SK-MEL-5 (cell line): ENCODE data around the gene PLXNA2. TPM values are rescaled to one million over a fixed set of nuclear protein-coding genes. Genes with fewer than 3 reads are reported as not detected.
A peak's percentile ranks its signal among the peaks of the same experiment; 100 is the strongest.

ENCODE experiments used
- DNase-seq: peaks from one replicate; pipeline ENCODE4 v3.0.0-alpha.2; 2016; ENCODE audit warnings: low read depth, low spot score
- in situ Hi-C: cut with HindIII; loops from 2 replicates; pipeline ENCODE4 v1.10.0; 2016; ENCODE audit warnings: low sequenced_read_pairs, high pct_unique_total_duplicates, low pct_unique_long_range_greater_than_20kb
- polyA plus RNA-seq, 2 experiments: library from polyadenylated mRNA; depleted of rRNA; stranded (reverse); fragments of >200 nt; gene quantifications; 2 replicates each; pipeline ENCODE4 v1.2.3, GENCODE V29; 2015
- total RNA-seq: library from RNA; depleted of rRNA; stranded (reverse); fragments of >200 nt; shearing (Covaris generic); gene quantifications from 2 replicates; pipeline ENCODE4 v1.2.3, GENCODE V29; 2014; rRNA removed

PLXNA2 gene, protein sequence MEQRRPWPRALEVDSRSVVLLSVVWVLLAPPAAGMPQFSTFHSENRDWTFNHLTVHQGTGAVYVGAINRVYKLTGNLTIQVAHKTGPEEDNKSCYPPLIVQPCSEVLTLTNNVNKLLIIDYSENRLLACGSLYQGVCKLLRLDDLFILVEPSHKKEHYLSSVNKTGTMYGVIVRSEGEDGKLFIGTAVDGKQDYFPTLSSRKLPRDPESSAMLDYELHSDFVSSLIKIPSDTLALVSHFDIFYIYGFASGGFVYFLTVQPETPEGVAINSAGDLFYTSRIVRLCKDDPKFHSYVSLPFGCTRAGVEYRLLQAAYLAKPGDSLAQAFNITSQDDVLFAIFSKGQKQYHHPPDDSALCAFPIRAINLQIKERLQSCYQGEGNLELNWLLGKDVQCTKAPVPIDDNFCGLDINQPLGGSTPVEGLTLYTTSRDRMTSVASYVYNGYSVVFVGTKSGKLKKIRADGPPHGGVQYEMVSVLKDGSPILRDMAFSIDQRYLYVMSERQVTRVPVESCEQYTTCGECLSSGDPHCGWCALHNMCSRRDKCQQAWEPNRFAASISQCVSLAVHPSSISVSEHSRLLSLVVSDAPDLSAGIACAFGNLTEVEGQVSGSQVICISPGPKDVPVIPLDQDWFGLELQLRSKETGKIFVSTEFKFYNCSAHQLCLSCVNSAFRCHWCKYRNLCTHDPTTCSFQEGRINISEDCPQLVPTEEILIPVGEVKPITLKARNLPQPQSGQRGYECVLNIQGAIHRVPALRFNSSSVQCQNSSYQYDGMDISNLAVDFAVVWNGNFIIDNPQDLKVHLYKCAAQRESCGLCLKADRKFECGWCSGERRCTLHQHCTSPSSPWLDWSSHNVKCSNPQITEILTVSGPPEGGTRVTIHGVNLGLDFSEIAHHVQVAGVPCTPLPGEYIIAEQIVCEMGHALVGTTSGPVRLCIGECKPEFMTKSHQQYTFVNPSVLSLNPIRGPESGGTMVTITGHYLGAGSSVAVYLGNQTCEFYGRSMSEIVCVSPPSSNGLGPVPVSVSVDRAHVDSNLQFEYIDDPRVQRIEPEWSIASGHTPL (N-terminal part only)
- total RNA-seq, result 0.34 and 0.53 TPM in 2 replicates
- 1.3 and 3.1 TPM in 2 replicates for polyA plus RNA-seq (2015; cell fraction: cytosol; rRNA removed)
- polyA plus RNA-seq (2015; cell fraction: nucleus; rRNA removed), result 1.8 and 4.8 TPM in 2 replicates

DNA sequence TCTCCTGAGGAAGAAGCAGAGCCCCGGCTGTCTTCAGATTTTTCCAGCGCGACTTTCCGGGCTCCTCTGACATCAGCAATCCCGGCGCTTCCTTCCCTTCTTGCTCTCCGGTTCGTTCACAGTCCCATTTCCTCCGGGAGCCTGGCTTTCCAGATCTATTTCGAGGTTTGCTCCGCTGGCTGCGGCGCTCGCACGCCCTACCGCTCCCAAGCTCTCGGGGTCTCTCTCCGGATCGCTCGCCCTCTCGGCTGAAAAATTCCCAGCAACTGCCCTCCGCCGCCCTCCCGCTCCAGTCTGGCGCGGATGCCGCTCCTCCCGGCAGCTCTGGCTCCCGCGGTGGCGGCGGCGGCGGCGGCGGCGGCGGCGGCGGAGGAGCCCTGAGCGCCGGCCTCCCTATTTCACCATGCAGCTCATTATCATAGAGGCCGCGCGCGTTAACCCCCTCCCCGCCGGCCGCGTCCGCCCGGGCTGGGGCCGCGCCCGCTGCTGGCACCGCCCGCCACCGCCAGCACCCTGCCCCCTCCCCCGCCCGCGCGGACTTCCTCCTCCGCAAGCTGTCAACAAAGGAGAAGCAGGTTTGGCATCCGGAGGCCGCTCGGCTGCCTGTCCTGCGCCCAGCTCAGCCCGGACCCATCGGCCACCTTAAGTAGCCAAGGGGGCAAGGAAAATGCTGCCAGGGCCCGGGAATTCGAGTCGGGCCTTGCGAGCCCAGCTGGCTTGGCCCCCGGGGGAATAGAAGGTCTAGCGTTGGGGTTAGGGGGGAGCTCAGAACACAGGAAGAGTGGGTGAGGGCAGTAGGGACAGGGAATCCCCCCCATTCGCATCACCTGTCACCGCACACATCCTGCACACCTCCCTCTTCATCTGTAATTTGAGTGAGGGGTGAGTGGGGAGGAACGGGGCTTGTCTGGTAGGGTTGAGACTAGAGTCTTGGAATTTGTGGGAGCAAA, at the start of gene PLXNA2:
Gene PLXNA2 (minus strand): TSS at position 418 of the 950 bp plus-strand sequence. CDS start 26,462 bp downstream, outside the sequence.
- in situ Hi-C loops, result loop anchor here (25.0 kb wide), 1 partner anchor 232 kb away; no protein-coding TSS in a partner anchor
- peak; percentile 66 for DNase-seq

DNA sequence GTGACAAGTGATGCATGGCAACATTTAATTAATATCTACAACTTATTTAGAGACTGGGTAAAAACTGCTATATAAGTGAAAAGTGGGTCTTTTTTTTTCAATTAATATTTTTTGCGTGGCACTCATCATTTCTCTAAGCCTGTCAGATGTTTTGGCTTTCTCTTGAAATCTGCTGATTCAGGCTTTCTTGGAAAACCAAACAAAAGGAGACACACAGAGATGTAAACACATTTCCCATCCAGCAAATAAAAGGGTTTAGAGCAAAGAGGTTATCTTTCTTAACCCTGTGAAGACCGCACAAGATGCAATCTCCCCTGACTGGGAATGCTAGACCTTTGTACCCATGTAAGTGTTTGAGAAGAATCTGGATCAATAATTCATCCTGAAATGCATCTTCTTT, 48.7 kb upstream of the PLXNA2 start:
- no peak for DNase-seq
- in situ Hi-C loops, result no loop called here

DNA sequence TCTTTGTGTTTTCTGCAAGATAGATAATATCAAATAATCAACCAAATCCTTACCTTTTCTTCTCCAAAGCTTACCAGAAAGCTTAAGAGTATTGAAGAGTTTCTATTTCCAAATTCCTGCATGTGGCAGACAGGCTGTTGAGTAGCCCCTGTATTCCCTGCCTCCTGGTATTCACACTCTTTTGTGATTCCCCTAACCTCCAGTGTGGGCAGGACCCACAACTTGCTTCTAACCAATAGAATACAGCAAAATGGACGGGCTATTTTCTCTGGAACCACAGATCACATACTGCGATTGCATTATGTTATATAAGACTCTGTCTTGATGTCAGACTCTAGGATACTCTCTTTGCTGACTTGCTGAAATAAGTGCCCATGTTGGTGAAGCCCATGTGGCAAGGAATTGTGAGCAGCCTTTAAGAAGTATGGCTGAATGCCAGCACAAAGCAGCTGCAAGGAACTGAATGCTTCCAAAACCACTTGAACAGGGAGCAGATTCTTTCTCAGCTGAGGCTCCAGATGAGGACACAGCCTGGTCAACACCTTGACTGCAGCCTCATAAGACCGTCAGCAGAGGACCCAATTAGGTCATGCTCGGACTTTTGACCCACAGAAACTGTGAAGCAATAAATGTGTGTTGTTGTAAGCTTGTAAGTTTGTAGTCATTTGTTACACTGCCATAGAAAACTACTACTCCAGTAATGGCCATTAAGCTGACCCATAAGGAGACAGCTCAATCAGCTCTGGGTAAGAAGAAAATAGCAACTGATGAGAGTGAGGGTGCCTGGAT, 47.9 kb upstream of the PLXNA2 start:
- no peak for DNase-seq
- in situ Hi-C loops, result no loop called here

DNA sequence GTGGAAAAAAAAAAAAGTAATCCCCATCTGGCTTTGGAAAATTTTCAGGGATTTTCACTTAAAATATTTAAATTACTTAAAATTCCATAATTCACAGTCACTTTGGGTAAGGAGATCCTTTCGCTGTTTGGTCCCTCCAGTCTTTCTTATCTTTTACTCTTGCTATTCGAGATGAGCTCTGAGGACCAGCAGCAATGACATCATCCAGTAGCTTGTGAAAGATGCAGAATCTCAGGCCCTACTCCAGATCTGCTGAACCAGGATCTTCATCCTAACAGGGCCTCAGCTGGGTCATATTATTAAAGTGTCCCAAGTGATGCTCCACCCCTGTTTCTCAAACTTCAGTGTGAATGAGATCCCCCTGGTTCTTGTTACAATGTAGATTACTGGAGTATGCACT, 46.9 kb upstream of the PLXNA2 start:
- in situ Hi-C loops, result no loop called here
- DNase-seq, result no peak

DNA sequence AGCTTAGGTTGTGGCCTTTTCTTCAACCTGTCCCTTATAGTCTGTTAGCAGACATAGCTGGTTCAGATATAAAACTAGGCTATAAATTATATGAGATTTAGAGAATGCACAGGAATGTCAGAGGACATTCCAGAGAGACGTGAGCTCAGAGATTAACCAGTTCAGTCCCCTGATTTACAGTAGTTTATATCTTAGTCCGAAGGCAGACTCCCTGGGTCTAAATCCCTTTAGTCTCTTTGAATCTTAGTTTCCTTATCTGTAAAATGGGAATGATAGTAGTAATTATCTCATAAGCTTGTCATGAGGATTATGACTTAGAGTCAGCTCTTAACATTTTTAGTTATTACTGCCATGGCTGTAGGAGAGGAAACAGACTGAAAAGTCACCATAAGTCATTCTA, 45.5 kb upstream of the PLXNA2 start:
- DNase-seq, result no peak
- in situ Hi-C loops, result no loop called here

DNA sequence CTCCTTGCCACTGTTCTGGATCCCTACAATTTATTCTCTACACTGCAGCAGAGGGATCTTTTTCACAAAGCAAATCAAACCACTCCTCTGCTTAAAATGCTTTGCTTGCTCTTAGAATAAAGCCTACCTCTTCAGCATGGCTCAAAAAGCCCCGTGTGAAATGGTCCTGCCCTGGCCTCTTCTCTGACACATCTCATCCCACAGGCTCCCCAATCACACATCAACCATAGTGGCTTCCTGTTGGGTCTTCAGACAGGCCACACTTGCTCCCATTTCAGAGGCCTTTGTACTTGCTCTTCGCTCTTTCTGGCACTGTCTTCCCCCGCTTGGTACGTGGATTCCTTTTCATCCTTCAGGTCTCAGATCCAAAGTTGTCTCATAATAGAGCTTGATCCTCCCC, 44.3 kb upstream of the PLXNA2 start:
- in situ Hi-C loops, result no loop called here

DNA sequence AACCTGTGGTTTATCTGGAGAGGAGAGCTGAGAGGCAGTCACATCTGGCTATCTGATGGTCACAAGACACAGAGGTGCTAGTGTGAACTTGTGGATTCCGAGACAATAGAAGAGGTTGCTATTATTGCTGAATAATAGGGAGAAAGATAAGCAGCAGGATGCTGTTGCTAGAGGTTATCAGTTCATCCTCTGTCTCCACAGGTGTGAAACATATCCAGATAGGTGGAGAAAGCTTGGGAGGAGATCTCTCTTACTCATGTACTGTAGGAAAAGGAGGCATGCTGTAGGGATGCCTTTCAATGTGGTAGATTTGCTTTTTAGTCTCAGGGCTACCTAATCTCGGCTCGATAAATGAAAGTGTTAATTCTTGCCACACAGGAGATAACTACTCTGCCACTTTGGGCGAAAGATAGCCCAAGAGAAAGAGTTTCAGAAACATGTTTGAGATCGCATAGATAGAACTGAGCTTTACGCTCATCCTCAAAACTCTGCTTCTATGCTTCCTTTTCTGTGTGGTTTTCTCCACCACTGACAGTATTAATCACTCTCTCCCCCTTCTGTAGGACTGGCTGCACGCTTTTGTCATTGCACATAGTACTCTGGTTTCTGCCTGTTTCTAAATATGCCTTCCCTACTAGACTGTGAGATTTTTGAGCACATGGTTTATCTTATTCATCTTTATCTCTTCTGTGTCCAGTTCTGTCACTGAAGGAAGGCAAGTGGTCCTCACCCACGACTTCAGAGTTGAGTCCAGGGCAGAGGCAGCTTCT, 36.7 kb upstream of the PLXNA2 start:
- in situ Hi-C loops, result no loop called here
- no peak for DNase-seq

More for the DNA sequence above, 44.3 kb upstream of the PLXNA2 start:
- no peak for DNase-seq

DNA sequence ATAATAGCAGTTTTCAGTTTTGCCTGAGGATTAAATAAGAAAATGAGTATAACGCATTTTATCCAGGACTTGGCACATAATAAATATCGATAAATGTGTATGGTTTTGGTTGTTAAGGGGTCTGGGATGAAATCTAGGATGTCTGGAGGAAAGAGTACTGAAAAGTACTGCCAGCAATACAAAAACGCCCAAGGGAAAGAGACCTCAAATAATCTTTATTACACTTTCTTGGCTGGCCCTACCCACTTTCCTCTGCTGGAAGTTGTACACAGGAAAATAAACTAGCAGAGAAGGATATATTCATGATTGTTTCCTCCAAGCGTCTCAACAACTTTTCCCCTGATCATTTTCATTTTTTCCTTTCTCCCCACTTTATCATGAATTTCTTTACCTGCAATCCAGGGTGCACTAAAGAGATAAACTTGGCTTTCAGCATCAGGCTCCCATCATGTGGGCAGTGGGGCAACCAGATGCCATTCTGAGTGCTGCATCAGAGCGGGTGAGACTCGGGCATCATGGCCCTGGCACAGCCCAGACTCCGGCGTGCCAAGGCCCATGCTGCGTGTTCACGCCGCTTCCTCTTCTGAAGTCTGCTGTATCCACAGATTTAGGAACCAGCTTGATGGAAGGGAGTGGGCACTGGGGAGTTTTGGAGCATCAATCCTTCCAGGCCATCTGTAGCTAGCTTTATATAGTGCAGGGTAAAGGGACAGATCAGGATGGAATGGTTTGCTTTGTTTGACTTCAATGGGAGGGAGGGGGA, 35.8 kb upstream of the PLXNA2 start:
- DNase-seq, result no peak
- in situ Hi-C loops, result no loop called here

DNA sequence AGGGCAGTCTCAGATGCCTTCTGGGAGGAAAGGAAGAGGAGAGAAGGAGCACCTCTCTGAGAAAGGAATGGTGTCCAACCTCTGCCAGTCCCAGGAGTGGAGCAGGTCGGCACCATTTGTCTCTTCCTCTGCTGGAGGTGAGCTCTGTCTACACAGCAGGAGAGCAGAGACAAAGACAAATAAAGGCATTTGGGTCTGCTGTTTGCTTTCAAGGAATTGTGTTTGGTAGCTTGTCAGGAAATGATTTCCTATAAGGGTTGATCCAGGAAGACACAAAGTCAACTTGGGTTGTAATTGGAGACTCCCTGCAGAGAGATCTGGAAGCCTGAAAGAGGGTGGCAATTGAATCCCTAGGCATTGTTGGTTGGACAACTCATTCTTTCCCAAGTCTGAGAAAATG, 34.5 kb upstream of the PLXNA2 start:
- DNase-seq, result no peak
- in situ Hi-C loops, result no loop called here

DNA sequence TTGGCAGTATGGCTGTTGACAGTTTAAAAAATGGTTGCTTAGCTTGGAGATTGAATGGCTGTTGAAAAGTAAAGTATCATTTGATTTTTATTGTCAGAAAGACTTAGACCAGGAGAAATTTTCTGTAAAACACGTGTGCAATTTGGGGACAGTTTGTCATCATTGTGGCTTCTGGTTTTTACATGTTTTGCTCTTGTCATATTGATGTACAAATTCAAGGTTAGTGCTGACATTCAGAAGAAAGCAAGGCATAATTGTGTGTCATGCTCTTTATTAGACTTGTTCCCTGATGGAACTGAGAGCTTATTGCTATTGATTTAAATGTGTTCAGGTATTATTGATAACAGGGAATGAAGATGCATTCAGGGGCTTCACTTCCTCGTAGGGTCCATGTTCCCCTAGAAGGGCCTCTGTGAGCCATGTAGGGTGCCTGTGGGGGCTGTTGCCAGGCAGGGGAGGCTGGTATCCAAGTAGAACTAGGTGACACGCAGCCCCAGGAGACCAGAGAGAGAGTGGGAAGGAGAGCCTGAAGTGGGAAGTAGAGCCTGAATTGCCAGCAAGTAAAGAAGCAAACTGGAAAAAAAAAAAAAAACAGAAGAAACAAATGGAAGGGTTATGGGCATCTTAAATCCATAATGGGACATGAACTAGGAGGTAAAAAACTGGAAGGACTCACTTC, 32.7 kb upstream of the PLXNA2 start:
- in situ Hi-C loops, result no loop called here
- DNase-seq, result no peak

DNA sequence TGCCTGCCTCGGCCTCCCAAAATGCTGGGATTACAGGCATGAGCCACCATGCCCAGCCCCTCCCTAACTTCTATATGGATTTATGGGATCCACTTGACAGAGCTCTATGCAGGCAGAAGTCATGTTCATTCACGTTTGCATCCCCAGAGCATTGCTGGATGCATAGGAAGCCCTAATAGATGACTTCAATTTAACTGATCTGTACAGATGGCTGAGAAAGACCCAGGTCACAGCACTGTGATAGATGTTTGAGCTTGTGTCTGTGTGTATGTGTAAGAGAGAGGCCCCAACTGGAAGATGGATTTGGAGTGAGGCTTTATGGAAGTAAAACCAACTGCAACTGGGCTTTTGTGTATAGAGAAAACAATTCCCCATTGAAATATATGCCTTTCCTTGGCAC, 30.9 kb upstream of the PLXNA2 start:
- no peak for DNase-seq
- in situ Hi-C loops, result no loop called here

DNA sequence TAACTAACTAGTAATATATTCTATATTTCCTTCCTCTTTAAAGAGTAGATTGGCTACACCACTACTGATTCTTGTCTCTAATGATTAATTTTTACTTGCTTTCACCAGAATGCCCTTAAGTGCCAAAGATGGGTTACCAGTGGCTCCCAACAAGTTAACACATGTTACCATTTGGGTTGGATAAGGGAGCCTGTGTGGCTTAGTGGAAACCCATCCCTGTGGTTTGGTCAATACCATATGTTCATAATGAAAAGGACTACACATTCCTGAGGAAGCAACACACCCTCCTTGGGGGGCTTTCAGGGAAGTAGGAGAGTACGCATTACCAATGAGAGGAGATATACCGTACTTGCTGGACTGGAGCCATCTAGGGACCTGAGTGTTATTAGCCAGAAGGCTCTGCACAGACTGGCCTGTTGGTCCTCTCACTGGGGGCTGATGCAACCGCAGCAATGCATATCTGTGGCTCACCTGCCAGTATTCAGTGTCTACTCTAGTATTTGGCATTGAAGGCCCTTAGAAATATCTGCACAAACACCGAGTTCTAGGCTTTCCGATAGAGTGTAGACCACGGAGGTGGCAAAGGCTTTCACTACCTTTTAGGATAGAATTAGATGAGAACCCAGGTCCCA, 29.3 kb upstream of the PLXNA2 start:
- DNase-seq, result no peak
- in situ Hi-C loops, result no loop called here

DNA sequence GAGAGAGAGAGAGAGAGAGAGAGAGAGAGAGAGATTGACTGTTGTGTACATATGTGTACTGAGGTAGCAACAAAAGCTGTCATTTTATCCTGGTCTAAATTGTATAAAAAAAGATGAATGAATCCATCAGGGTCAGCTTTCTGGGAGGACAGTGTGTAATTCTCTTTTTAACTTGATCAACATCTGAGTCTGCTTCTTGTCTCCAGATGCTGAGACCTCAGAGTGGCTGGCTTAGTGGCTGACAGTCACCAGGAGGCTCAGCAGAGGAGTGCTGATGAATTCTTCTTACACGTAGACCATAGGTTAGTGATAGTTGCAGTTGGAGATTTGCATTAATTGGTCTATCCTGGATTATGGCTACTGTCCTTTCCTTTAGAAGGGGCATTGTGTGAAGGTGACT, 28.5 kb upstream of the PLXNA2 start:
- DNase-seq, result no peak
- in situ Hi-C loops, result no loop called here

DNA sequence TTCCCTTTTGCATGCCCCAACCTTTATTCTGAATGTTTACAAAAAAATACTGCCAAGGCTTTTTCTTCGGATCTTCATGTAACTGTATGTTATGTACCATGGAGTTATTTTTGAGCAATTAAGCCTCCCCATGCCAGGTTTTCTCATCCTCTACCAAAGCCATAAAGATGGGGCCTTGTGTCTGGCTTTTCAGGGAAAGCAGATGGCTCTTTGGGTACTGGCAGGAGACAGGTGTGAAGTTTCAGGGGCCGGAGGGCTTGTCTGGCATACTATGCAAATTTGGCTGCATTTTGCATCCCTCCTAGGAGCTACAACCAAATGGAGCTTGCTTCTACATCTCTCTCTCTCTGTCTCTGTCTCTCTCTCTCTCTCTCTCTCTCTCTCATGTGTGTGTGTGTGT, 28.1 kb upstream of the PLXNA2 start:
- in situ Hi-C loops, result no loop called here
- no peak for DNase-seq
